GM23338 (cell line): ENCODE data around the gene STK24.

ENCODE experiments used
- CREB1 ChIP-seq: fragments of 250-450 bp; sonication (Bioruptor Pico); IDR thresholded peaks from 2 replicates; pipeline ENCODE4 v1.5.0; 2020; ENCODE audit warnings: low read depth, mild to moderate bottlenecking, moderate library complexity
- EZH2 ChIP-seq: fragments of 200-600 bp; sonication (generic); IDR thresholded peaks from one replicate; pipeline ENCODE4 v1.8.0; 2017; ENCODE audit warnings: antibody characterized with exemption, mild to moderate bottlenecking, low read depth; ENCODE audit not compliant: unreplicated experiment
- EZH2phosphoT487 ChIP-seq: fragments of 200-600 bp; sonication (generic); IDR thresholded peaks from one replicate; pipeline ENCODE4 v1.8.1; 2018; ENCODE audit warnings: antibody characterized with exemption; ENCODE audit not compliant: unreplicated experiment
- POLR2AphosphoS5 ChIP-seq: IDR thresholded peaks from 2 replicates; pipeline ENCODE4 v1.6.1; 2016; ENCODE audit warnings: antibody characterized with exemption, low read depth
- ZNF114 ChIP-seq: fragments of 250-450 bp; sonication (Bioruptor Pico); IDR thresholded peaks from 2 replicates; pipeline ENCODE4 v1.5.0; 2020; ENCODE audit warnings: mild to moderate bottlenecking, moderate library complexity
- TF ChIP-seq, protein P1 (sequence below): IDR thresholded peaks from one replicate; pipeline ENCODE4 v1.6.1; 2018; ENCODE audit warnings: antibody characterized with exemption; ENCODE audit not compliant: unreplicated experiment
- TF ChIP-seq, protein P2 (sequence below), 2 experiments: fragments of 200-600 bp in 1 of 2; sonication (generic) in 1 of 2; conservative IDR thresholded peaks; 2 replicates each; pipeline versions ENCODE4 v1.5.1 to v1.6.1; 2016 to 2017; ENCODE audit warnings: antibody characterized with exemption in 2 of 2, low read depth in 2 of 2, mild to moderate bottlenecking in 2 of 2, moderate library complexity in 1 of 2
- TF ChIP-seq, protein P3 (sequence below): IDR thresholded peaks from 2 replicates; pipeline ENCODE4 v1.6.1; 2016; ENCODE audit warnings: antibody characterized with exemption

DNA sequence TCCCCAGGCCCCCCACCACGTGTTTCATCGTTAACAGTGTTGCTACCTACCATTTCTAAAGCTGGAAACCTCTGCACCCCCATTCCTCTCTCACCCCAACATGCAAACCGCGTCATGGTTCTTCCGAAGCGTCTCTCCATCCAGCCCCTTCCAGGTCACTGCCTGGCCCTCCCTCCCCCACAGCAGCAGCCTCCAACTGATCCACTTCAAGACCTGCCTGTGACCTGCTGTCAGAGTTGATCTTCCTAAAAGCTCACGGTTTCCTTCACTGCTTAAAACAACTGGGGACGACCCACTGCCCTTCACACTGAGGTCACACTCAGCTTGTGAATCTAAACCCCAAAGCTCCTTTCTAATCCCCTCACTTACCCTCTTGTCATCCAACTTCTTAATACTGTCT is 47.7 kb downstream of the STK24 start:
- no peak for TF ChIP-seq EZH2phosphoT487
- TF ChIP-seq, protein P1, sequence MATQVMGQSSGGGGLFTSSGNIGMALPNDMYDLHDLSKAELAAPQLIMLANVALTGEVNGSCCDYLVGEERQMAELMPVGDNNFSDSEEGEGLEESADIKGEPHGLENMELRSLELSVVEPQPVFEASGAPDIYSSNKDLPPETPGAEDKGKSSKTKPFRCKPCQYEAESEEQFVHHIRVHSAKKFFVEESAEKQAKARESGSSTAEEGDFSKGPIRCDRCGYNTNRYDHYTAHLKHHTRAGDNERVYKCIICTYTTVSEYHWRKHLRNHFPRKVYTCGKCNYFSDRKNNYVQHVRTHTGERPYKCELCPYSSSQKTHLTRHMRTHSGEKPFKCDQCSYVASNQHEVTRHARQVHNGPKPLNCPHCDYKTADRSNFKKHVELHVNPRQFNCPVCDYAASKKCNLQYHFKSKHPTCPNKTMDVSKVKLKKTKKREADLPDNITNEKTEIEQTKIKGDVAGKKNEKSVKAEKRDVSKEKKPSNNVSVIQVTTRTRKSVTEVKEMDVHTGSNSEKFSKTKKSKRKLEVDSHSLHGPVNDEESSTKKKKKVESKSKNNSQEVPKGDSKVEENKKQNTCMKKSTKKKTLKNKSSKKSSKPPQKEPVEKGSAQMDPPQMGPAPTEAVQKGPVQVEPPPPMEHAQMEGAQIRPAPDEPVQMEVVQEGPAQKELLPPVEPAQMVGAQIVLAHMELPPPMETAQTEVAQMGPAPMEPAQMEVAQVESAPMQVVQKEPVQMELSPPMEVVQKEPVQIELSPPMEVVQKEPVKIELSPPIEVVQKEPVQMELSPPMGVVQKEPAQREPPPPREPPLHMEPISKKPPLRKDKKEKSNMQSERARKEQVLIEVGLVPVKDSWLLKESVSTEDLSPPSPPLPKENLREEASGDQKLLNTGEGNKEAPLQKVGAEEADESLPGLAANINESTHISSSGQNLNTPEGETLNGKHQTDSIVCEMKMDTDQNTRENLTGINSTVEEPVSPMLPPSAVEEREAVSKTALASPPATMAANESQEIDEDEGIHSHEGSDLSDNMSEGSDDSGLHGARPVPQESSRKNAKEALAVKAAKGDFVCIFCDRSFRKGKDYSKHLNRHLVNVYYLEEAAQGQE, result no peak
- TF ChIP-seq, protein P2, sequence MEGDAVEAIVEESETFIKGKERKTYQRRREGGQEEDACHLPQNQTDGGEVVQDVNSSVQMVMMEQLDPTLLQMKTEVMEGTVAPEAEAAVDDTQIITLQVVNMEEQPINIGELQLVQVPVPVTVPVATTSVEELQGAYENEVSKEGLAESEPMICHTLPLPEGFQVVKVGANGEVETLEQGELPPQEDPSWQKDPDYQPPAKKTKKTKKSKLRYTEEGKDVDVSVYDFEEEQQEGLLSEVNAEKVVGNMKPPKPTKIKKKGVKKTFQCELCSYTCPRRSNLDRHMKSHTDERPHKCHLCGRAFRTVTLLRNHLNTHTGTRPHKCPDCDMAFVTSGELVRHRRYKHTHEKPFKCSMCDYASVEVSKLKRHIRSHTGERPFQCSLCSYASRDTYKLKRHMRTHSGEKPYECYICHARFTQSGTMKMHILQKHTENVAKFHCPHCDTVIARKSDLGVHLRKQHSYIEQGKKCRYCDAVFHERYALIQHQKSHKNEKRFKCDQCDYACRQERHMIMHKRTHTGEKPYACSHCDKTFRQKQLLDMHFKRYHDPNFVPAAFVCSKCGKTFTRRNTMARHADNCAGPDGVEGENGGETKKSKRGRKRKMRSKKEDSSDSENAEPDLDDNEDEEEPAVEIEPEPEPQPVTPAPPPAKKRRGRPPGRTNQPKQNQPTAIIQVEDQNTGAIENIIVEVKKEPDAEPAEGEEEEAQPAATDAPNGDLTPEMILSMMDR (conservative IDR thresholded peaks at IDR 0.05; ENCODE audit: low read depth in 2 of 2), result no peak
- no peak for TF ChIP-seq EZH2
- no peak for TF ChIP-seq POLR2AphosphoS5
- TF ChIP-seq CREB1, result no peak
- TF ChIP-seq ZNF114, result no peak
- TF ChIP-seq, protein P3, sequence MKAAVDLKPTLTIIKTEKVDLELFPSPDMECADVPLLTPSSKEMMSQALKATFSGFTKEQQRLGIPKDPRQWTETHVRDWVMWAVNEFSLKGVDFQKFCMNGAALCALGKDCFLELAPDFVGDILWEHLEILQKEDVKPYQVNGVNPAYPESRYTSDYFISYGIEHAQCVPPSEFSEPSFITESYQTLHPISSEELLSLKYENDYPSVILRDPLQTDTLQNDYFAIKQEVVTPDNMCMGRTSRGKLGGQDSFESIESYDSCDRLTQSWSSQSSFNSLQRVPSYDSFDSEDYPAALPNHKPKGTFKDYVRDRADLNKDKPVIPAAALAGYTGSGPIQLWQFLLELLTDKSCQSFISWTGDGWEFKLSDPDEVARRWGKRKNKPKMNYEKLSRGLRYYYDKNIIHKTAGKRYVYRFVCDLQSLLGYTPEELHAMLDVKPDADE, result no peak
